Karpas-422 (cell line): ENCODE data around the gene HDAC4. TPM values are rescaled to one million over a fixed set of nuclear protein-coding genes. Genes with fewer than 3 reads are reported as not detected.

ENCODE experiments used
- DNase-seq: peaks from one replicate; pipeline ENCODE4 v3.0.0-alpha.2; 2015
- H2AFZ ChIP-seq: fragments of 200-600 bp; sonication (generic); 2 replicates; pipeline ENCODE4 v1.6.1; 2014; ENCODE audit warnings: antibody characterized with exemption, low read length, mixed read lengths
- H3K27ac ChIP-seq: fragments of 200-600 bp; sonication (generic); 2 replicates; pipeline ENCODE4 v1.5.1; 2014; ENCODE audit warnings: mild to moderate bottlenecking, low read length, moderate library complexity
- H3K27me3 ChIP-seq: fragments of 200-600 bp; sonication (generic); 2 replicates; pipeline ENCODE4 v1.6.1; 2014; ENCODE audit warnings: low read length, mixed read lengths
- H3K36me3 ChIP-seq: fragments of 200-600 bp; sonication (generic); 2 replicates; pipeline ENCODE4 v1.6.1; 2014; ENCODE audit warnings: low read length, mixed read lengths; ENCODE audit not compliant: insufficient read depth
- H3K4me1 ChIP-seq: fragments of 200-600 bp; sonication (generic); 2 replicates; pipeline ENCODE4 v1.6.1; 2014; ENCODE audit warnings: mild to moderate bottlenecking, low read length, mixed read lengths
- H3K4me2 ChIP-seq: fragments of 200-600 bp; sonication (generic); 2 replicates; pipeline ENCODE4 v1.6.1; 2014; ENCODE audit warnings: low read length, low read depth, mild to moderate bottlenecking; ENCODE audit not compliant: poor library complexity, severe bottlenecking
- H3K4me3 ChIP-seq: fragments of 200-600 bp; sonication (generic); 2 replicates; pipeline ENCODE4 v1.5.1; 2014; ENCODE audit warnings: mild to moderate bottlenecking, antibody characterized with exemption, low read length, mixed read lengths
- H3K79me2 ChIP-seq: fragments of 200-600 bp; sonication (generic); 2 replicates; pipeline ENCODE4 v1.6.1; 2014; ENCODE audit warnings: mild to moderate bottlenecking, low read length, mixed read lengths
- H3K9ac ChIP-seq: fragments of 200-600 bp; sonication (generic); 2 replicates; pipeline ENCODE4 v1.6.0; 2014; ENCODE audit warnings: low read length
- H3K9me2 ChIP-seq: fragments of 200-600 bp; sonication (generic), shearing (Covaris generic); replicated peaks from 2 replicates; pipeline ENCODE4 v1.6.0; 2014; ENCODE audit warnings: mild to moderate bottlenecking, low read length, moderate library complexity; ENCODE audit not compliant: insufficient read depth
- H3K9me3 ChIP-seq: fragments of 300-700, 200-600 bp; sonication (generic); 2 replicates; pipeline ENCODE4 v1.6.1; 2014; ENCODE audit warnings: low read length, mixed read lengths
- H4K20me1 ChIP-seq: fragments of 200-600 bp; sonication (generic); 2 replicates; pipeline ENCODE4 v1.6.1; 2014; ENCODE audit warnings: mild to moderate bottlenecking, antibody characterized with exemption, low read length, low read depth; ENCODE audit not compliant: insufficient read depth
- total RNA-seq: library from RNA; depleted of rRNA; stranded (reverse); fragments of >200 nt; shearing (Covaris generic); gene quantifications from 2 replicates; pipeline ENCODE4 v1.2.3, GENCODE V29; 2014; ENCODE audit warnings: low replicate concordance

The HDAC4 gene
- total RNA-seq, 1 experiment from 2014 or later: 8.5 TPM

- Histone ChIP-seq H3K9me2 (no peaks in the 10 kb centered on the region), H4K20me1 (no peaks in the 10 kb centered on the region), H3K4me1 (no peaks in the 10 kb centered on the region), H3K79me2 (no peaks in the 10 kb centered on the region), H3K9me3 (peaks cover 5% of the 10 kb centered on the region; the same call in 1 of the 2 replicates), H2AFZ (no peak overlapping the region), H3K27me3 (no peaks in the 10 kb centered on the region), H3K9ac (no peak overlapping the region), H3K4me2 (no peak overlapping the region), H3K36me3 (no peaks in the 10 kb centered on the region), H3K4me3 (no peak overlapping the region), H3K27ac (no peak overlapping the region)
- DNase-seq: no peak
Measured at GRCh38 chr2:239354132-239354790, 46.6 kb downstream of the HDAC4 start.

GRCh38 chr2:239353692-239354091 is 47.1 kb downstream of the HDAC4 start:
- no peak overlapping the region for H3K4me2 ChIP-seq
- H3K4me1 ChIP-seq: no peaks in the 10 kb centered on the region
- H3K27me3 ChIP-seq: no peaks in the 10 kb centered on the region
- no peak overlapping the region for H3K4me3 ChIP-seq
- no peaks in the 10 kb centered on the region for H3K36me3 ChIP-seq
- H3K9ac ChIP-seq: no peak overlapping the region
- H3K79me2 ChIP-seq: no peaks in the 10 kb centered on the region
- no peak overlapping the region for H2AFZ ChIP-seq
- H4K20me1 ChIP-seq: no peaks in the 10 kb centered on the region
- peaks cover 5% of the 10 kb centered on the region; the same call in 1 of the 2 replicates for H3K9me3 ChIP-seq
- no peak overlapping the region for H3K27ac ChIP-seq
- no peaks in the 10 kb centered on the region for H3K9me2 ChIP-seq
- DNase-seq: no peak

- H4K20me1 ChIP-seq: no peaks in the 10 kb centered on the region
- no peaks in the 10 kb centered on the region for H3K79me2 ChIP-seq
- no peaks in the 10 kb centered on the region for H3K27me3 ChIP-seq
- no peak overlapping the region for H2AFZ ChIP-seq
- no peak for DNase-seq
- no peaks in the 10 kb centered on the region for H3K4me1 ChIP-seq
- no peak overlapping the region for H3K27ac ChIP-seq
- H3K4me3 ChIP-seq: no peak overlapping the region
- no peaks in the 10 kb centered on the region for H3K9me2 ChIP-seq
- no peak overlapping the region for H3K9ac ChIP-seq
- H3K4me2 ChIP-seq: no peak overlapping the region
- no peaks in the 10 kb centered on the region for H3K36me3 ChIP-seq
- peaks cover 5% of the 10 kb centered on the region; the same call in 1 of the 2 replicates for H3K9me3 ChIP-seq
Measured at GRCh38 chr2:239351687-239352086, 49.1 kb downstream of the HDAC4 start.

GRCh38 chr2:239349453-239350135 is 51.2 kb downstream of the HDAC4 start:
- Histone ChIP-seq H3K4me2 (no peak overlapping the region), H4K20me1 (no peaks in the 10 kb centered on the region), H3K9me2 (no peaks in the 10 kb centered on the region), H3K4me3 (no peak overlapping the region), H3K4me1 (no peaks in the 10 kb centered on the region), H3K9ac (no peak overlapping the region), H2AFZ (no peak overlapping the region), H3K27ac (no peak overlapping the region), H3K27me3 (no peaks in the 10 kb centered on the region), H3K9me3 (no peaks in the 10 kb centered on the region), H3K79me2 (no peaks in the 10 kb centered on the region), H3K36me3 (no peaks in the 10 kb centered on the region)
- DNase-seq: no peak

- Histone ChIP-seq H3K4me2 (no peak overlapping the region), H3K9me2 (no peaks in the 10 kb centered on the region), H3K4me3 (no peak overlapping the region), H3K27ac (no peak overlapping the region), H3K9me3 (no peaks in the 10 kb centered on the region), H3K9ac (no peak overlapping the region), H3K36me3 (no peaks in the 10 kb centered on the region), H3K4me1 (no peaks in the 10 kb centered on the region), H3K27me3 (no peaks in the 10 kb centered on the region), H2AFZ (no peak overlapping the region), H3K79me2 (no peaks in the 10 kb centered on the region), H4K20me1 (peaks cover 2% of the 10 kb centered on the region; the same call in 1 of the 2 replicates)
- no peak for DNase-seq
Measured at GRCh38 chr2:239348563-239349452, 52.0 kb downstream of the HDAC4 start.

GRCh38 chr2:239346676-239347075 is 54.1 kb downstream of the HDAC4 start:
- Histone ChIP-seq H3K27ac (no peak overlapping the region), H2AFZ (no peak overlapping the region), H3K9ac (no peak overlapping the region), H4K20me1 (peaks cover 16% of the 10 kb centered on the region; the same call in 1 of the 2 replicates), H3K4me3 (no peak overlapping the region), H3K4me2 (no peak overlapping the region), H3K9me2 (no peaks in the 10 kb centered on the region), H3K27me3 (no peaks in the 10 kb centered on the region), H3K79me2 (no peaks in the 10 kb centered on the region), H3K36me3 (no peaks in the 10 kb centered on the region), H3K4me1 (no peaks in the 10 kb centered on the region), H3K9me3 (no peaks in the 10 kb centered on the region)
- DNase-seq: no peak

- no peaks in the 10 kb centered on the region for H3K36me3 ChIP-seq
- H3K9me2 ChIP-seq: no peaks in the 10 kb centered on the region
- no peaks in the 10 kb centered on the region for H3K9me3 ChIP-seq
- peaks cover 25% of the 10 kb centered on the region; the same call in 1 of the 2 replicates for H4K20me1 ChIP-seq
- H3K27ac ChIP-seq: no peak overlapping the region
- no peaks in the 10 kb centered on the region for H3K27me3 ChIP-seq
- no peak for DNase-seq
- H3K4me3 ChIP-seq: no peak overlapping the region
- H3K9ac ChIP-seq: no peak overlapping the region
- no peak overlapping the region for H2AFZ ChIP-seq
- H3K4me1 ChIP-seq: no peaks in the 10 kb centered on the region
- H3K79me2 ChIP-seq: no peaks in the 10 kb centered on the region
- H3K4me2 ChIP-seq: no peak overlapping the region
Measured at GRCh38 chr2:239345251-239345650, 55.6 kb downstream of the HDAC4 start.

GRCh38 chr2:239344857-239345216 is 56.0 kb downstream of the HDAC4 start:
- peaks cover 29% of the 10 kb centered on the region; the same call in 1 of the 2 replicates for H4K20me1 ChIP-seq
- H3K27ac ChIP-seq: no peak overlapping the region
- no peaks in the 10 kb centered on the region for H3K9me3 ChIP-seq
- H3K36me3 ChIP-seq: no peaks in the 10 kb centered on the region
- no peak overlapping the region for H2AFZ ChIP-seq
- H3K4me3 ChIP-seq: no peak overlapping the region
- H3K4me1 ChIP-seq: no peaks in the 10 kb centered on the region
- H3K27me3 ChIP-seq: no peaks in the 10 kb centered on the region
- no peak overlapping the region for H3K4me2 ChIP-seq
- H3K79me2 ChIP-seq: no peaks in the 10 kb centered on the region
- no peak for DNase-seq
- no peaks in the 10 kb centered on the region for H3K9me2 ChIP-seq
- no peak overlapping the region for H3K9ac ChIP-seq
